NB4 (cell line): Measurements from ENCODE around the gene CHST11.

Experiments used
- MAX ChIP-seq: IDR thresholded peaks from 2 replicates; pipeline ENCODE4 v1.6.1; 2011; ENCODE audit warnings: low read depth, low read length
- MYC ChIP-seq: IDR thresholded peaks from 2 replicates; pipeline ENCODE4 v1.6.1; 2011; ENCODE audit warnings: low read depth, low read length
- POLR2A ChIP-seq: IDR thresholded peaks from 2 replicates; pipeline ENCODE4 v1.6.1; 2011; ENCODE audit warnings: mild to moderate bottlenecking; ENCODE audit not compliant: insufficient read length; ENCODE audit errors: extremely low read depth
- TF ChIP-seq, protein P1 (sequence below): IDR thresholded peaks from one replicate; pipeline ENCODE4 v1.5.1; 2012; ENCODE audit warnings: low read depth, low read length

GRCh38 chr12:104643819-104644669, 187.3 kb downstream of the CHST11 start:
- TF ChIP-seq, protein P1, sequence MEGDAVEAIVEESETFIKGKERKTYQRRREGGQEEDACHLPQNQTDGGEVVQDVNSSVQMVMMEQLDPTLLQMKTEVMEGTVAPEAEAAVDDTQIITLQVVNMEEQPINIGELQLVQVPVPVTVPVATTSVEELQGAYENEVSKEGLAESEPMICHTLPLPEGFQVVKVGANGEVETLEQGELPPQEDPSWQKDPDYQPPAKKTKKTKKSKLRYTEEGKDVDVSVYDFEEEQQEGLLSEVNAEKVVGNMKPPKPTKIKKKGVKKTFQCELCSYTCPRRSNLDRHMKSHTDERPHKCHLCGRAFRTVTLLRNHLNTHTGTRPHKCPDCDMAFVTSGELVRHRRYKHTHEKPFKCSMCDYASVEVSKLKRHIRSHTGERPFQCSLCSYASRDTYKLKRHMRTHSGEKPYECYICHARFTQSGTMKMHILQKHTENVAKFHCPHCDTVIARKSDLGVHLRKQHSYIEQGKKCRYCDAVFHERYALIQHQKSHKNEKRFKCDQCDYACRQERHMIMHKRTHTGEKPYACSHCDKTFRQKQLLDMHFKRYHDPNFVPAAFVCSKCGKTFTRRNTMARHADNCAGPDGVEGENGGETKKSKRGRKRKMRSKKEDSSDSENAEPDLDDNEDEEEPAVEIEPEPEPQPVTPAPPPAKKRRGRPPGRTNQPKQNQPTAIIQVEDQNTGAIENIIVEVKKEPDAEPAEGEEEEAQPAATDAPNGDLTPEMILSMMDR, result no peak
- no peak for TF ChIP-seq MAX
- no peak for TF ChIP-seq POLR2A
- TF ChIP-seq MYC, result no peak
